Measurements from ENCODE around the gene RASAL1. TPM values are rescaled to one million over a fixed set of nuclear protein-coding genes. Genes with fewer than 3 reads are reported as not detected.

The RASAL1 gene
- total and polyA plus RNA-seq, 8 donors, result 3.0 to 62.0 (median 23.8) TPM

DNA sequence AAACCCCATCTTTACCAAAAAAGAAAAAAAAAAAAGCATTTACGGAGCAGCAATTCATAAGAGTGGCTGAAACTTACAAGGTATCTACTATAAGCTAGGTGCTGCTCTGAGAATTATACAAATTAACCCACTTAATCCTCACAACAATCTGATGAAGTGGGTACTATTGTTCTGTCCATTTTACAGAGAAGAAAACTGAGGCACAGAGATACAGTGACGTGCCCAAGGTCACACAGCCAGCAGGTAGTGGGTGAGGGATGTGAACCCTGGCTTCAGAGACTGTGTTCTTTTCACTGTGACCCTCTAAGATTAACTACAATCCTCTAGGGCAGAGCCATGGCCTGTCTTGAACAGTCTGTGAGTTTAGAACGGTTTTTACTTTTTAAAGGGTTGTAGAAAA lies 46.4 kb upstream of the RASAL1 start:
- intact Hi-C loops (cut with DNase I; ENCODE audit: low total_unique reads), result no loop called here
- 85 to 91% (median 90%) methylated on average over 3 of the region's 3 CpGs for WGBS, 5 donors
- H3K4me1 ChIP-seq, result peaks cover 21 to 47% (median 27%) of the 10 kb centered on the region in 4 donors
- H3K9me3 ChIP-seq, result peaks cover 0 to 3% (median 0%) of the 10 kb centered on the region in 4 donors
- H3K36me3 ChIP-seq, result peaks cover 38 to 56% (median 44%) of the 10 kb centered on the region in 4 donors
- no peak overlapping the region for H3K4me3 ChIP-seq
- no peak for DNase-seq
- no peaks in the 10 kb centered on the region for H3K27me3 ChIP-seq
- H3K27ac ChIP-seq, result no peak overlapping the region
- TF ChIP-seq, protein P1, sequence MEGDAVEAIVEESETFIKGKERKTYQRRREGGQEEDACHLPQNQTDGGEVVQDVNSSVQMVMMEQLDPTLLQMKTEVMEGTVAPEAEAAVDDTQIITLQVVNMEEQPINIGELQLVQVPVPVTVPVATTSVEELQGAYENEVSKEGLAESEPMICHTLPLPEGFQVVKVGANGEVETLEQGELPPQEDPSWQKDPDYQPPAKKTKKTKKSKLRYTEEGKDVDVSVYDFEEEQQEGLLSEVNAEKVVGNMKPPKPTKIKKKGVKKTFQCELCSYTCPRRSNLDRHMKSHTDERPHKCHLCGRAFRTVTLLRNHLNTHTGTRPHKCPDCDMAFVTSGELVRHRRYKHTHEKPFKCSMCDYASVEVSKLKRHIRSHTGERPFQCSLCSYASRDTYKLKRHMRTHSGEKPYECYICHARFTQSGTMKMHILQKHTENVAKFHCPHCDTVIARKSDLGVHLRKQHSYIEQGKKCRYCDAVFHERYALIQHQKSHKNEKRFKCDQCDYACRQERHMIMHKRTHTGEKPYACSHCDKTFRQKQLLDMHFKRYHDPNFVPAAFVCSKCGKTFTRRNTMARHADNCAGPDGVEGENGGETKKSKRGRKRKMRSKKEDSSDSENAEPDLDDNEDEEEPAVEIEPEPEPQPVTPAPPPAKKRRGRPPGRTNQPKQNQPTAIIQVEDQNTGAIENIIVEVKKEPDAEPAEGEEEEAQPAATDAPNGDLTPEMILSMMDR (IDR thresholded peaks at IDR 0.05), result no peak

DNA sequence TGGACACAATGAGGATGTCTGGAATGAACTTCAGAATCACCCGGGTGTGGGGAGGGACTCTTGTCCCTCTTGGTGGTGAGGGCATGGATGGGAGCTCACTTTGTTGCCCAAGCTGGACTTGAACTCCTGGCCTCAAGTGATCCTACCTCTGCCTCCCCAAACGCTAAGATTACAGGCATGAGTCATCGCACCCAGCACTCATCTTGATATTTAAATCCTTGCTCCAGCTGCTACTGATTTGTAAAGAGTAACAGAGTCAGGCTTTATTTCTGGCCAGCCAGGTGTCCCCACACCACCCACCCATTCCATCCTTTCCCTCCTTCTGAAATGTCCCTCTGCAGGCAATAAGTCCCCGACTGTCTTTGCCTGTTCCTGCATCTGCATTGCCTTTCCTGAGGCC lies 44.8 kb upstream of the RASAL1 start:
- Histone ChIP-seq H3K27me3 (no peaks in the 10 kb centered on the region), H3K4me3 (no peak overlapping the region), H3K4me1 (peaks cover 11 to 33% (median 15%) of the 10 kb centered on the region in 4 donors), H3K27ac (no peak overlapping the region), H3K9me3 (peaks cover 0 to 4% (median 0%) of the 10 kb centered on the region in 4 donors), H3K36me3 (peaks cover 51 to 73% (median 61%) of the 10 kb centered on the region in 4 donors)
- 67 to 78% (median 70%) methylated on average over 4 of the region's 4 CpGs for WGBS, 5 donors
- no peak for TF ChIP-seq EP300 (IDR thresholded peaks at IDR 0.05)
- intact Hi-C loops (cut with DNase I; ENCODE audit: low total_unique reads), result no loop called here
- DNase-seq, result no peak

DNA sequence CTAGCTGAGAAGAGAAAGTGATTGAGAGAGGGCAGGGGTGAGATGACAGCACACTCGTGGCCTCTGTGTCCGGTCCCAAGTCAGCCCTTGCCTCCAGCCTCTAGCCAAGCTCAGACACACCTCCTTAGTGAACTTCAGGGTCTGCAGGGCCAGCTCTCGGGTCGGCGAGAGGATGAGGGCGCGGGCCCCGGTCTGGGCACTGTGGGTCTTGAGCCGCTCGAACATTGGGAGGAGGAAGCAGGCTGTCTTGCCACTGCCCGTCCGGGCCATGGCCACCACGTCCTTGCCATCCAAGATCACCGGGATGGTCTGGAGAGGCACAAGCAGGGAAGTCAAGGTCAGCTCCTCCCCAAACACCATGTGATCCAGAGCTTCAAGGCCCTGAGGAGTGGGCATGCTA lies 43.5 kb upstream of the RASAL1 start:
- Histone ChIP-seq H3K4me1 (peaks cover 5 to 27% (median 12%) of the 10 kb centered on the region in 4 donors), H3K27me3 (no peaks in the 10 kb centered on the region), H3K9me3 (peaks cover 0 to 4% (median 0%) of the 10 kb centered on the region in 4 donors), H3K27ac (no peak overlapping the region), H3K4me3 (no peak overlapping the region), H3K36me3 (peaks cover 60 to 86% (median 74%) of the 10 kb centered on the region in 4 donors)
- 94 to 98% (median 95%) methylated on average over 10 to 14 of the region's 14 CpGs for WGBS, 5 donors
- DNase-seq, result no peak
- intact Hi-C loops (cut with DNase I; ENCODE audit: low total_unique reads), result no loop called here
- TF ChIP-seq POLR2A (IDR thresholded peaks at IDR 0.05) (no peak), POLR2AphosphoS5 (IDR thresholded peaks at IDR 0.05) (no peak), EP300 (IDR thresholded peaks at IDR 0.05) (no peak)
- TF ChIP-seq, protein P1 (IDR thresholded peaks at IDR 0.05), result no peak

- Histone ChIP-seq H3K4me1 (peaks cover 0 to 3% (median 0%) of the 10 kb centered on the region in 4 donors), H3K9me3 (peaks cover 0 to 4% (median 0%) of the 10 kb centered on the region in 4 donors), H3K36me3 (peaks cover 90 to 100% (median 100%) of the 10 kb centered on the region in 4 donors), H3K27me3 (no peaks in the 10 kb centered on the region), H3K27ac (no peak overlapping the region), H3K4me3 (no peak overlapping the region)
- TF ChIP-seq, protein P1 (IDR thresholded peaks at IDR 0.05), result peak in 5 of 7 experiments; percentile 89 to 99 (median 98)
- no peak for TF ChIP-seq EP300 (IDR thresholded peaks at IDR 0.05)
- peak; percentile 79 to 87 for DNase-seq
- intact Hi-C loops (cut with DNase I; ENCODE audit: low total_unique reads), result loop anchor here (5.0 kb wide), 1 partner anchor 127 kb away; no protein-coding TSS in a partner anchor
- WGBS, 5 donors, result 53 to 63% (median 59%) methylated on average over 16 to 32 of the region's 32 CpGs
These were observed 39.2 kb upstream of the RASAL1 start for GRCh38 chr12:113174461-113175384.

All from stomach (tissue), 9 donors.